Panc1 (cell line): ENCODE data around the gene MLKL.

ENCODE experiments used
- CTCF ChIP-seq: fragments of 450-650 bp; IDR thresholded peaks from 2 replicates; pipeline ENCODE4 v1.5.1; 2017; ENCODE audit warnings: mild to moderate bottlenecking
- SIN3A ChIP-seq: IDR thresholded peaks from 2 replicates; pipeline ENCODE4 v1.6.1; 2012; ENCODE audit warnings: low read depth, mild to moderate bottlenecking, low read length, moderate library complexity, borderline replicate concordance; ENCODE audit not compliant: insufficient read depth

GRCh38 chr16:74734361-74735161 is 33.9 kb upstream of the MLKL start:
- TF ChIP-seq SIN3A, result no peak
- TF ChIP-seq CTCF, result no peak
